ENCODE results near the gene ADGRA1.

Gene ADGRA1

DNA sequence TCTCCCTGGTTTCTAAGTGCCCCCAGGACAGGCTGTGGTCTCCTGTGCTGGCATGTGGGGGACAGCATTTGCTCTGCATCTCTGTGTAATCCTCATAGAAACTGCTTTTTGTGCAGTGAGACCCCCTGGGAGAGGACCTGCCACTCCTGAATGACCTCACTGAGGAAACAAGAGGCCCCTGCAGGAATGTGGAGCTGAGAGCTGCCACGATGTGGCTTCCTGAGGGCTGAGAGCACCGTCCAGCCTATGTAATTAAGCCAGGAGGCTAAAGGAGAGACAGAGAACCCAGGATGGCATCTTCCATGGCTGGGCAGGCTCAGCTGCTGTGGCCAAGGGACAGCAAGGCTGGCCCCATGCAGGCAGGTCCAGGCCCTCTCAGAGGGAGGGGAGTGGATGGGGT lies 32.3 kb upstream of the ADGRA1 start:
- TF ChIP-seq, protein P1, sequence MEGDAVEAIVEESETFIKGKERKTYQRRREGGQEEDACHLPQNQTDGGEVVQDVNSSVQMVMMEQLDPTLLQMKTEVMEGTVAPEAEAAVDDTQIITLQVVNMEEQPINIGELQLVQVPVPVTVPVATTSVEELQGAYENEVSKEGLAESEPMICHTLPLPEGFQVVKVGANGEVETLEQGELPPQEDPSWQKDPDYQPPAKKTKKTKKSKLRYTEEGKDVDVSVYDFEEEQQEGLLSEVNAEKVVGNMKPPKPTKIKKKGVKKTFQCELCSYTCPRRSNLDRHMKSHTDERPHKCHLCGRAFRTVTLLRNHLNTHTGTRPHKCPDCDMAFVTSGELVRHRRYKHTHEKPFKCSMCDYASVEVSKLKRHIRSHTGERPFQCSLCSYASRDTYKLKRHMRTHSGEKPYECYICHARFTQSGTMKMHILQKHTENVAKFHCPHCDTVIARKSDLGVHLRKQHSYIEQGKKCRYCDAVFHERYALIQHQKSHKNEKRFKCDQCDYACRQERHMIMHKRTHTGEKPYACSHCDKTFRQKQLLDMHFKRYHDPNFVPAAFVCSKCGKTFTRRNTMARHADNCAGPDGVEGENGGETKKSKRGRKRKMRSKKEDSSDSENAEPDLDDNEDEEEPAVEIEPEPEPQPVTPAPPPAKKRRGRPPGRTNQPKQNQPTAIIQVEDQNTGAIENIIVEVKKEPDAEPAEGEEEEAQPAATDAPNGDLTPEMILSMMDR (IDR thresholded peaks at IDR 0.05; ENCODE audit: low read length, missing control alignments) = no peak
- H3K4me3 ChIP-seq (replicated peaks; ENCODE audit: low read depth, low read length) = no peak overlapping the region
- DNase-seq (ENCODE audit: low read depth) = no peak

DNA sequence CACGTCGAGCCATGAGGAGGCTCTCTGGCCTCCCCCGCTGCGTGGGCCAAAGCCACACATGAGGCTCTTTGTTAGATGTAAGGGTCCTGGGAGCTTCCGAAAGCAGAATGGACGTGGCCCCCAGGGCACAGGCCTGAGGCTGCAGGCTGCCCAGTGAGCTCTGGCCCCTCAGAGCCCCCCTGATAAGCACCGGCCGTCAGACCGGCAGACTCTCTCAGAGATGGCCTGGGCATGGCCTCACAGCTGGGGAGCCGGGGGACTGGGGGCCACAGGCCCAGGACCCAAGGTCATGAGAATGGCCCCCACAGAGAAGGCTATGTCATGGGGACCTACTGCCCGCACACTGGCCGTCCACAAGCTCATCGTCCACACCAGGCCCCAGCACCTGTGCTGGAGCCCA lies 31.7 kb upstream of the ADGRA1 start:
- TF ChIP-seq, protein P1 (IDR thresholded peaks at IDR 0.05; ENCODE audit: low read length, missing control alignments) = no peak
- H3K4me3 ChIP-seq (replicated peaks; ENCODE audit: low read depth, low read length) = no peak overlapping the region
- DNase-seq (ENCODE audit: low read depth) = no peak

DNA sequence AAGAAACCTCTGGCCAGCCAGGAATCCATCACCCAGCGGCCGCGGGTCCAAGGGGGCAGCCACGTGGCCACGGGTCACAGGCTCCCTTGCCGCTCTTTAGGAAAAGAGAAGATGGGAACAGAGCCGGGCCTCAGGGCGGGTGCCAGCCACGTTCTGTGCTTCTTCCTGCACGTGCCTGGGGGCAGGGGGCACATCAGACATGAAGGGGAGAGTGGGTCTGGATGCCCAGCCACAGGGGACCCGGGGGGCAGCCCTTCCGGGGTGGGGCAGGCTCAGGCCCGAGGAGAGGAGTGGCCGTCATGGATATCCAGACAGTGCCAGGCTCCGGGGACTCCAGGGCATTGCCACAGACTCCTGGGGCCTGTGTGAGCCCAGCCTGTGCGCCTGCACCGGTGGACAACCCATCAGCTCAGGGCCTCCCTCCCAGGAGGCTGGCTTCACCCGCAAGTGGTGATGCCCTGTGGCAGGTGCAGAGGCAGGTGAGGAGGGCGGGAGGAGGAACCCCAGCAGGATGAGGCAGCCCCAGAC lies 31.0 kb upstream of the ADGRA1 start:
- DNase-seq (ENCODE audit: low read depth) = no peak
- TF ChIP-seq, protein P1 (IDR thresholded peaks at IDR 0.05; ENCODE audit: low read length, missing control alignments) = no peak
- H3K4me3 ChIP-seq (replicated peaks; ENCODE audit: low read depth, low read length) = no peak overlapping the region

DNA sequence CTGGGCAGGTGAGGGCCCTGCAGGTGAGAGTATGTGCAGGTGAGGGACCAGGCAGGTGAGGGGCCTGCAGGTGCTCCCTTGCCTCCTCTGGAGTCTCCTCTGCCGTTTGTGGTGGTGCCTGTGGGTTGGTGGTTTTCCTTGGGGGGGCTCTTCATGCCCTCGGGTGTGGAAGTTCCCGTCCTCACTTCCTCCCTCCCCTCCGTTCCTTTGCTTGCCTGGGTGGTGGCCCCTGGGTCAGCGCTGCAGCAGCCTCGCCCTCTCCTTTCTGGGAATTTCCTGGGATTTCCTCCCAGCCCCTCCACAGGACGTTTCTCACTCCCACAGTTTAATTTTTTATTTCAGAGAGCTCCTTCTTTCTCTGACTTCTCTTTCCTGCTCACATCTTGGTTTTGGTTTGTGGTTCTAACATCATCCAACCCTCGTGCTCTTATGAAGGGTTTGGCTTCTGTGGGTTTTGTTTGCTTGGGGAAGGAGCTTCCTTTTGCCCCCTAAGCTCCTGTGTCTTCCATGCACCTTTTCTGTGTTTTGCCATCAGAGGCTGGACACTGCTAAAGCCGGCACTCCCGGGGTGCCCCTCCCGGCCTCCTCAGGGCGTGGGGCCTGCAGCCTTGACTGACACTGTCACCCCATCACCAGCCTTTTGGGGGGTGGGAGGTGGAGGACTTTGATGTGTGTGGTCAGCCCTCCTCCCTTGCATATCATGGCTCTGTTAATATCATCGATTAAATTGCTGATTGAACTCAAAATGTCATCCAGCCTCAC lies 29.2 kb upstream of the ADGRA1 start:
- DNase-seq (ENCODE audit: low read depth) = no peak
- no peak overlapping the region for H3K4me3 ChIP-seq (replicated peaks; ENCODE audit: low read depth, low read length)
- TF ChIP-seq, protein P1 (IDR thresholded peaks at IDR 0.05; ENCODE audit: low read length, missing control alignments) = no peak

DNA sequence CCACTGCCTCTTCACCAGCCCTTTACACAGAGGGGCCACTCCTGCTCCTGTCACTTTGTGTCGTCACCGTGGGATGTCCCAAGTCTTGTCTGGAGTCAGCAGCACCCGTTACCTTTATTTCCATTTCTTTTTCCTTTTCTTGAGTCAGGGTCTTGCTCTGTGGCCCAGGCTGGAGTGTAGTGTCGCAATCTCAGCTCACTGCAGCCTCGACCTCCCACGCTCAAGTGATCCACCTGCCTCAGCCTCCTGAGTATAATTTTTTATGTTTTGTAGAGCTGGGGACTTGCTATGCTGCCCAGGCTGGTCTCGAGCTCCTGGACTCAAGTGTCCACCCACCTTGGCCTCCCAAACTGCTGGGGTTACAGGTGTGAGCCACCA lies 28.6 kb upstream of the ADGRA1 start:
- no peak for DNase-seq (ENCODE audit: low read depth)
- TF ChIP-seq, protein P1 (IDR thresholded peaks at IDR 0.05; ENCODE audit: low read length, missing control alignments) = no peak
- H3K4me3 ChIP-seq (replicated peaks; ENCODE audit: low read depth, low read length) = no peak overlapping the region

DNA sequence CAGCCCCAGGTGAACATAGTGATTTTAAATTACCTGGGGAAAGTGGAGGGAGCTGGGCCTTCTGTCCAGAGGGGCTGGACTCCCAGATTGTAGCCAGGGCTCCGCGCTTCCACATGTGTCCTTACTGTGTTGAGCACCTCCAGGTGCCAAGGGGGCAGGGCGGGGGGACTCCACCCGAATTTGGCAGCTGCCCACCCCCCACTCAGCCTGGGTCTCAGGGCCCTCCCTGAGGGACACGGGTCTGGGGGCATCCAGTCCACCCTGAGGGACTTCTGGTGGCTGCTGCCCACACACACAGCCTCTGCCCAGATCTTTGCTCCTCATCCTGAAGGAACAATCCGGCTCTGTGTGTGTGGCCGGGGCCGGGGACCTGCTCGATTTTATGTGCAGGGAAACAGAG lies 28.2 kb upstream of the ADGRA1 start:
- TF ChIP-seq, protein P1 (IDR thresholded peaks at IDR 0.05; ENCODE audit: low read length, missing control alignments) = no peak
- no peak overlapping the region for H3K4me3 ChIP-seq (replicated peaks; ENCODE audit: low read depth, low read length)
- DNase-seq (ENCODE audit: low read depth) = no peak

DNA sequence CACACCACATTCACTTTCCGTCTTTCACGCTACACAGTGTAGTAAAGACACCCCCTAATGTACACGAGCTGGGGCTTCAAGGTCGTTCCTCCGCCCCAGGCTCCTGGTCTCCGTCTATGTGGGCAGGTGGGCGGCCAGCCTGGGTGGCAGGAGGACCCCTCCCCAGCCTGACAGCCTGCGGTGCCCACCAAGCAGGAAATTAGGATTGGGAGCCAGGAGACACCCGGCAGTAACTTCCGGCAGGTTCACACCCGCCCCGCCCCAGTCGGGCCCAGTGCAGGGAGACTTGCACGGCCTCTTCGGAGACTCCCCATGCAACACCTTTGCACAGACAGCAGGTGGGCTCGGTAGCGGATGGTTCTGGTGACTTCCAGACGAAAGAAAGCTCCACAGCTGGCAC lies 27.7 kb upstream of the ADGRA1 start:
- no peak for DNase-seq (ENCODE audit: low read depth)
- no peak overlapping the region for H3K4me3 ChIP-seq (replicated peaks; ENCODE audit: low read depth, low read length)
- TF ChIP-seq, protein P1 (IDR thresholded peaks at IDR 0.05; ENCODE audit: low read length, missing control alignments) = no peak

Data from fibroblast of pulmonary artery (primary cell).